ENCODE data around the gene PITPNC1.
"Not testable (repeated sequence)": the region's sequence is repeated elsewhere in the genome, so short reads cannot be mapped to it uniquely, and the experiment has no call there.

The PITPNC1 gene

DNA sequence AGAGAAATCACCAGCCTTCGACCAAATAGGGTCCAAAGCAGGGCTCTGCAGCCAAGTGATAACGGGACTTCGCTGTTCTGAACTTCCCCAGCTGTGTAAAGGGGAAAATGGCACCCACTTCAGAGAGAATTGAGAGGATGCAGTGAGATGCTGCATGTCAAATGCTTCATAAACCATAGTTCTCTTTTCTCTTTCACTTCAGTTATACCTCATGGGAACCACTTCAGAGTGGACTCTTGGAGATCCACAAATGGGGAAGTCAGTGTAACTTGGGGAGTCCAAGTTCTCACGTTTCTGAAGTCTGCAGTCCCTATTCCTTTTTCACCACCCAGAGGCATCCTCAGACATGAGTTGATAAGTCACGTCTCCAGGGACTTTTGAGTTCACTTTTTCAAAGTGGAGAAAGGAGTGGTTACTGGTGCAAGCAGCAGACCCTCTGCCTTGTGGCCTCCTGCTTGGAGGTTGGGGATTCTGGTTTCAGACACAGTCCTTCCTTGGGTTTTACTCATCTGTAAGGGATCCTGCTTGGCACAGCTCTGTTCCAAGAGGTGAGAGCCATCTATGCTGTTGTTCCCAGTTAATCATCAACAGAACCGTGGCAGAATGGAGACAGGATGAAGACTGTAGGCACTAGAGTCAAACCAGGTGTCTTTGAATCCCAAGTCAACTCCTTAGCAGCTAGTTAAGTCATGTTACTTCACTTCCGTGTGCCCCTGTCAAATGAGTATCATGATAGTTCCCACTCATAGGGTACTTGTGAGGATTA is 217.2 kb downstream of the PITPNC1 start:
- DNase-seq, result no peak

DNA sequence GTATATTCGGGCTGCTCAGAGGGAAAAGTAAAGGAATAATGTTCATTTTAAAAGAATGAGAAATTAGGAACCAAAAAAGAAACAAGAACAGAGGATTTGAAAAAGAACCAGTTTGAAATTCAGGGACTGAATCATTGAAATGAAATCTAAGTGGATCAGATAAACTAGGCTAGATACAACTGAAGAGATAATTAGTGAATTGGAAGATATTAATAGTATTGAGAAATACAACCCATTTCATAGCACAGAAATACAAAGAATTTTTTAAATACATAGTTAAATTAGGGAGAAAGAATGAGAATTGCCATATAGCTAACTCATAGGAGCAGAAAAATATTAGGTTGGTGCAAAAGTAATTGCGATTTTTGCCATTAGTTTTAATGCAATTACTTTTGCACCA is 223.3 kb downstream of the PITPNC1 start:
- DNase-seq, result no peak

DNA sequence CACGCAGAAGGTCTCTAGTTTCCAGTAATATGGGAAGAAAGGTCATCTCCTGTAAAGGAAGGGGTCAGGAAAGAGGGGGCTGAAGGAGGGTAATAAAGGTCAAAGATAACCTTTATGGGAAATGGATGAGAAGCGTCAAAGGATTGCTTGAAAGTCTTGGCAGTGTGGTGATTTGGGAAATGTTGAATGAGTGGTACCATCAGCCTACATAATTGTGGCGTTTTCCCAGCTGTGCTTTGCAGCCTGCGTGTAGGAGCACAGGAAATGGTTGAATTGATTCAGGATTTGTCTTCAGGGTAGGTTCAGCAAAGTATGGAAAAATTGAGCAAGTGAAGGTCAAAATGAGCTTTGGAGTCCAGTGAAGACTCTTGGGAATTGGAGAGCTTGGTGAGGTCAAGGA is 224.8 kb downstream of the PITPNC1 start:
- DNase-seq, result no peak

DNA sequence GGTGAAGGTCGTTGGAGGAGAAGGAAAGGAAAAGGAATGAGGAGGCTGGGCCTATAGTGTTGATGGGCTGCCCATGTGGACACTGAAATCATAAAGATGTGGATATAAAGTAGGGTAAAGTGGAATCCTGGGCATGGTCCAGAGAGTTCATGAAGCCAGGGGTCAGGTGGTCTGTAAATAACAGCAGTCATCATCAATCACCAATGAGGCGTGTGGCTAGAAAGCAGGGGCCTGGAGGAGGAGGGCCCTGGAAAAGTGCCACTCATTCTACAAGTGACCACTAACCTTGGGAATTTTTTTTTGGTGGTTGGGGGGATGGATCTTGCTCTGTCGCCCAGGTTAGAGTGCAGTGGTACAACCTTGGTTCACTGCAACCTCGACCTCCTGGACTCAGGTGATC is 225.4 kb downstream of the PITPNC1 start:
- DNase-seq, result no peak

DNA sequence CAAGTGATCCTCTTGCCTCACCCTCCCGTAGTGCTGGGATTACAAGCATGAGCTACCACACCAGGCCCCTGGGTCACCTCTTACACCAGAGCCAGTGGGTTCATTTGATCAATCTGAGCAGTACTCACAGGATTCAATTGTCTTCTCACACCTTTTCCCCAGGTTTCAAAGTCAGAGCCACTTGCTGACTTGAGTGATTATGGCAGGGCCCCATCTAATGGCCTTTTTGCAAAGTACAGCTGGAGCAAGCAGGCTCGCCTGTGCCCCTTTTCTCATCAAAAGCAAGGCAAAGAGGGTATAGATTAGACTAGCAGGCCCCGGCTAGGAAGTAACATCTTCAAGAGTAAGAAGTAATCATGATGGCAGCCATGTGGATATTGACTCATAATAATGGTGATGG is 225.9 kb downstream of the PITPNC1 start:
- DNase-seq, result no peak

DNA sequence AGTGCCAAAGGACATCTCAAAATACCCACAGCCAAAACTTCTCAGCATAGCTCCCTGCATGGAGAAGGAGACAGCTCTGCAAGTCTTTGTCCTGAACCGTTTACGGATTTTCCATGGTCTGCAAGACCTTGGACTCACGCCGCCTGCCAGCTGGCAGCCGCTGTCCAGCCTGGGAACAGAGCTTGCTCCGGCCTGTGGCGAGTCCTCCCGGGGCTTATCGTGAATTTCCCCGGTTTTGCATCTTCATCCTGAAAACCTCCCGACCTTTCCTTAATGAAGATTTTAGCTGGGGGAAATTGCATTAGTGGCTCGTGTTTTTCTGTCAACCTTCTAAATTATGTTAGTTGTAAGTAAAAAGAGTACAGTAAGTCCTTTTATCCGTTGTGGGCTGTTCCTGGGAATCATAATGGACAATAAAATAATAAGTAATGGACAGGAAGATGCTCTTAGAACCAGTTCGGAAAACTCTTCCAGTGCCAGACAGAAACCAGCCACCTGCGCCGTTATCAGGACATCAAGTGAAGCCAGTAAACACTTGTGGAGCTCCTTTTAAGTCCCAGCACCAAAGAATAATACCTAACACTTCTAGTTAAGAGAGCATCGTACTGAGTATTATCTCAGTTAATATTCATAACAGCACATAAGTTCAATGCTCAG is 228.3 kb downstream of the PITPNC1 start:
- no peak for DNase-seq

DNA sequence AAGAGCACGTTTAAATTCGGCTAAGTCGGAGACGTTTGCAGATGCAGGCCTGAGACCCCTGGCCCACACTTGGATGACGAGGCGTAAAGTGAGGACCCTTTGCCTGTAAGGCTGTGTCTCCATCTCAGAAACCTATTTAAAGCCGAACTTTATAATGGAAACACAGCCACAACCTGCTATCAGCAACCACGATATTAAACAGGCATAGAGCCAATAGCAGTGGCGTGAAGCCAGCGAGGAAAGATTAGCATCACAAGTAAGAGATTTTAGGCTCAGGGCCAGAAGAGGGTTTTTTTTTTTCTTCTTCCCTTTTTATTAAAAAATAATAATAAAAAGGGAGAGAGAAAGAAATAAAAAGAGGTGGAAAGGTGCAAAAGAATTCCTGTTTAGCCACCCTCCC is 229.4 kb downstream of the PITPNC1 start:
- DNase-seq, result no peak

DNA sequence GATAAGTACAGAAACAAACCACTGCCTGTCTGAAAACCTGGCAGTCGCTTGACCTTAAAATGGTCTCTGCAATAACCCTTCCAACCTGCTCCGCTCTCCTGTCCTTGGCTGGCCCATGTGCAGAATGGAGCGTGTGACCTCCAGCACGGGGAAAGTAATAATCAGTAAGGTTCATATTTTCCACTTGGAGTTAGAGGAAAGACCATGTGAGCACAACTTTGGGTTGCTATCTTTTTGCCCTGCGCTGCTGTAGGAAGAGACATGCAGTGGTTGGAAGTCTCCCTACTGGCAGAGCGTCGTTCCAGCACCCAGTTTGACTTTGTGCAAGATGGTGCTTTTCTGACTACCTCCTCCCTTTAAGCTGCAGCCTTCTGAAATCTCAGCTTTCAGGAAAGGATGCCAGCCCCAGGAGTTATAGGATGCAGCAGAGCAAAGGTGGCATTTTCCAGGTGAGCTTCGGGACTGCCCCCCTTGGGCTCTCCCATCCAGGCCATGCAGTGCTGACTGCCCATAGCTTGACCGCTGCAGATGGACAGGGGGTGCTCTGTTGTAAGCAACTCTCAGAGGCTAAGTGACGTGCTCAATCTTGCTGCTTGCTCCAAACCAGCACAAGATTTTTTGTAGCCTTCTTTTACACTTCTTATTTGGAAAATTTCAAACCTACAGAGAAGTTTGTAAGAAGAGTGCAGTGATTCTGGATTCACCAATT is 230.0 kb downstream of the PITPNC1 start:
- DNase-seq, result no peak

DNA sequence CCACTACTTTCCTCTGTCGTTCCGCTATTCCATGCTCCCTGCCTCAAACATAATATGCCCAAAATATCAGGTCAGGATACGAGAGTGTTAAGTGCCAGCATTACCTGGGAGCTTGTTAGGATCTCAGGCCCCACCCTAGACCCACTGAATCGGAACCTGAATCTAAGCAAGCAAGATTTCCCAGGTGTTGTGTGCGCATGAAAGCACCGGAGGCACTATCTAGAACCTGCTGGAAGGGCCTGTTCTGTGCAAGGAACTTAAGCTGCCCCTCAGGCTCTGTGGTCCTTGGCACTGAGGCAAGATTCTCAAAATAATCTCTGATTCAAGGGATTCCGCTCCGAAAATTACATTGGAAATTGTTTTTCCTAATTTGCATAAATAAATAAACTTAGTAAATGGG is 233.0 kb downstream of the PITPNC1 start:
- DNase-seq, result no peak

DNA sequence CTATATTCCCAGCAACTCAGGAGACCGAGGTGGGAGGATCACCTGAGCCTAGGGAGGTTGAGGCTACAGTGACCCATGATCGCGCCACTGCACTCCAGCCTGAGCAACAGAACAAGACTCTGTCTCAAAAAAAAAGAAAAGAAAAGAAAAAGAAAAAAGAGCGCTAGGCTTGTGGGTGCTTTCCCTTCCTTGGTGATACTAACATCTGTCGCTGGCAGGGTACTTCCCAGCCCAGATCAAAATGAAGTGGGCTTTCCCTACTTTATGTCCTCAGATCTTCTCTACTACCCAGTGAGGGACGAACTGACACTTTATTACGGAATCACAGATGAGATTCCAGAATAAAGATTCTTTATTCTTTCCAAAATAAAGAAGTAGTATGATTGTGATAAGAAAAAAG is 236.9 kb downstream of the PITPNC1 start:
- no peak for DNase-seq

DNA sequence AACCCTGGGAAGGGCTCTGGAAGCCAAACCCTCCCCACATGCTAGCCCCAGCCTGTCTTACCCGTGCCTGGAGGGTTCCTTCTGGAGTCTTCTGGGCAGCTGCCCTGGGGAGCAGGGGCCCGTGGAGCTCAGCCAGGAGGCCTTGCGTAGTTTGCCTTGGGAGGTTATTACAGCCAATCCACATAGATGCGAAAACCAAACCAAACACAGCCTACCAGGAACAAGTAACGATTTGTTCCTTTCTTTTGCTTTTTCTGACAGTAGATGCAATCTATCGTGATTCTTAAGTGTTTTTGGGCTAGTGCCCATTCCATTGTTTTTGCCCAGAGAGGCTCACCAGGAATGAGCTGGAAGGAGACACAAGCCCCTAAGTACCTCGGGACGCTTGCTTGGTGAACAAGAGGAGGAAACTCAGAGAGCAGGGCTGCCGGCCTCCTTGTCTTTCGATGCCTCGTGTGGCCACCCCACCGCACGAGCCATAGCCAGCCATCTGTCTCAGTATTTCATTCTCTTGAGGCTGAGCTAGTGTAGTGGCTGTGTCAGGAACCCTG is 238.0 kb downstream of the PITPNC1 start:
- DNase-seq, result no peak

DNA sequence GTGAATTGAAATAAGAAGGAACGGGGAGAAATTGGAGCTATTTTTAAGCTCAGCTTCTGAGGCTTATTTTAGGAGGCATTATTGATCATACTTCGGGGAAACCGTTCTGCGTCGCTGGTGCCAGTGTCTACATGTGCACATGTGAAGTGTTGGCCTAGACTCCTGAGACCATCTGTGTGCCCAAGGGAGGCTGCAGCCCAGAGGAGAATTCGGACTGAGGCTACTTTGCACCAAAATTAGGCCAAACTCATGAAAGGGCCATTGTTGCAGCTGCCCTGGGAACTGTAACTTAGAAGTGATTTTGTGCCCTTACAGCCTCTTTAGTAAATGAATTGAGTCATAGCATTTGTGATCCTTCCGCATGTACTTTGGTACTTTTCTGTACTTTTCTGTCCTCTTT is 238.7 kb downstream of the PITPNC1 start:
- no peak for DNase-seq

DNA sequence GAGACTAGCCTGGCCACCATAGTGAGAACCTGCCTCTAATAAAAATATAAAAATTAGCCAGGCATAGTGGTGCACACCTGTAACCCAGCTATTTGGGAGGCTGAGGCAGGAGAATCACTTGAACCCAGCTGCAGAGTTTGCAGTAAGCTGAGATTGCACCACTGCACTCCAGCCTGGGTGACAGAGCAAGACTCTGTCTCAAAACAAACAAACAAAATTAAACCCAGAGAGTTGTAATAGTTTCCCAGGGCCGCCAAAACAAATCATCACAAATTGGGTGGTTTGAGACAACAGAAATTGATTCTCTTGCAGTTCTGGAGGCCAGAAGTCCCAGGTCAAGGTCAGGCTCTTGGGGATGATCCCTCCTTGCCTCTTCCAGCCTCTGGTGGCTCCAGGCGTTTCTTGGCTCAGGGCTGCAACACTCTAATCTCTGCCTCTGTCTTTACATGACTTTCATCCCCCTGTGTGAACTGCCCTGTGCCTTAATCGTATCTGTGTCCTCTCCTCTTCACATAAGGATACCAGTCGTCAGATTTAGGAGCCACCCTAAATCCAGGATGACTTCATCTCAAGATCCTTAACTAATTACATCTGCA is 240.3 kb downstream of the PITPNC1 start:
- no peak for DNase-seq

DNA sequence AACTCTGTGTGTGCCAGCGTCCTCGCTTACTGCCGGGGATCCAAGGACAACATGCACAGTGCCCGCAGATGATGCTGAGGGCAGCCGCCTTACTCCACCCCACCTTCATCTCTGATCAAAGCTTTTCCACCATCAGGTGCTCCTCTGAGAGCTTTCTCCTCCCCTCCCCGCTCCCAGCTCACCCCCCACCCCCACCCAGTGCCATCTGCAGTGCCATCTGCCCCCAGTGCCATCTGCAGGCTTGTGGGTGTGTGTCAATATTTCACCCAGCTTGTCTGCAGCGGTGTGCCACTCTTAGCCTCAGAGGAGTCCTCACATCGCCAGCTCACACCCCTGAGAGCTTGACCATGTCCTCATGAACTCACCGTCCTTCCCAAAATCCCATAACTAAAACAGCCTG is 242.5 kb downstream of the PITPNC1 start:
- DNase-seq, result no peak

DNA sequence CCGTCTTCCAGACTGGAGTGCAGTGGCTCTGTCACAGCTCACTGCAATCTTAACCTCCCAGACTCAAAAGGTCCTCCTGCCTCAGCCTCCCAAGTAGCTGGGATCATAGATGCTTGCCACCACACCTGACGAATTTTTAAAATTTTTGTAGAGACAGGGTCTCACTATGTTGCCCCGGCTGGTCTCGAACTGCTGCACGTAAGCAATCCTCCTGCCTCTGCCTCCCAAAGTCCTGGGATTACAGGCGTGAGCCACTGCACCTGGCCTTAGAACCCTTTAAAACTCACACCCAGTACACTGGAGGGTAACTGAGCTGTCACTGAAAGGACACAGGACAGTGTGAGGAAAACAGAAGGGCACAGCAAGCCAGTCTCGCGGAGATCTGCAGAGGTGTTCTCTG is 243.0 kb downstream of the PITPNC1 start:
- DNase-seq, result no peak

DNA sequence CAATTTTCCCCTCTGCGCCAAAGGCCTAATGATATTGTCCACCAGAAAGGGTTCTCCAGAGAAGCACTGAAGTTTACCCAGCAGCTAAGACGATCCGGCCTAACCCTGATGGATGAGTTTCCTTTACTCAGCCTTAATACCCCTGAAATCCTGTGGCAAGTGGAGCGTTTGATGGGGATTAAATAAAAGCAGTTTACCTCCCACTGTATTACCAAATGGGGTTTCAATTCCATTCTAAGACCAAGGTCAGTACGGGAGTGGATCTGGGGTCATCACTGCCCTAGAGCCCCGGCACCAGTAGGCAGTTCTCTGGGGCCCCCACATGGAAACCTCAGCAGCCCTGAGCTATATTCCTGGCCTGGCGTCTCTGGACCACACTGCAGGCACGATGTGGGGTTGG is 243.6 kb downstream of the PITPNC1 start:
- DNase-seq, result no peak

DNA sequence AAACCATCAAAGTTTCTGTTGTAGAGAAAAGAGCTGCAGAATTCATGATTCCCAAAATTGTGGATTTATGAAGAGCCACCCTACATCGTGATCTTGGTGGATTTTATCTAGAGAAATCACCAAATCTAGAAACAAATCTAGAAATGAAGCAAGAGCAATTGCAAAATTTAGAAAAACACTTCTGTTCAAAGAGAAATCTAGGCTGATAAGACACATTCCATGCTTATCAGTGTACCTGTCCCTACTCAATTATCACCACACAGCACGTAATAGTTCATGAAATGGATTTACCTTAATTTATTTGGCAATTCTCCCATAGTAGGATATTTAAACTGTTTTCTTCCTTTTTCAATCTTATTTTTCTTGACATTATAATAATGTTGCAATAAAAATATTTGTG is 246.7 kb downstream of the PITPNC1 start:
- DNase-seq, result no peak

DNA sequence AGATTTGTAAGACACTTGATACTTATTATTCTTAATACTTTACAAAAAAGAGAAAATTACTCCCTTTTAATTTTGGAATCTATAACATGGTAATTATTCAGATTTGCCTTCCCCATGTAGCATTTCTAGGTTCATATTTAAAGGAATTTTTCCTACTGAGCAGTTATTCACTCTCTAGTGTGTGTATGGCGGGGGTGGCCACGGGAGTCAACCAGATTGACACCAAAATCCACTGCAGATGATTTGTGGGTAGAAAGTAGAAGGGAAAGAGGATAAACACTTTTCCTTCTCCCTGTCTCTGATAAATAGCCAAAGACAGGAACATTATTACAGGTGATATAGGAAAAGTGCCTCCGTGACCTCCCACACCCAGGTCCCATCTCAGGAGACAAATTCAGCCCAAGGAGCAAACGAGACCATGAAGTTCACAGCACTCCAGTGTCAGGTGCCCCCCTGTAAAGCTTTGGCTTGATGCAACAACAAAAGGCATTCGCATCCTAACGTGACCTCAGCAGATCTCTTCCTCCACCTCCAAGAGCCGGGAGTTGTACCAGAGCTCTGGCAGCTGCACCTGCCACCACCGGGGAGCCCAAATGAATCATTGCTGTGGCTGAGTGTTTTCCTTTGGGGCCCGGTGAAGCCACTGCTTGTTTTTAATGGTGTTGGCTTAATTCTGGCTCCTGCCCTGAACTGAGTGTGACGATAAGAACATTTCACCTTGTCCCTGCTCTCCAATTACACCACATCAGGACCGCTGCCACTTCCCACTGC is 248.0 kb downstream of the PITPNC1 start:
- DNase-seq, result no peak

DNA sequence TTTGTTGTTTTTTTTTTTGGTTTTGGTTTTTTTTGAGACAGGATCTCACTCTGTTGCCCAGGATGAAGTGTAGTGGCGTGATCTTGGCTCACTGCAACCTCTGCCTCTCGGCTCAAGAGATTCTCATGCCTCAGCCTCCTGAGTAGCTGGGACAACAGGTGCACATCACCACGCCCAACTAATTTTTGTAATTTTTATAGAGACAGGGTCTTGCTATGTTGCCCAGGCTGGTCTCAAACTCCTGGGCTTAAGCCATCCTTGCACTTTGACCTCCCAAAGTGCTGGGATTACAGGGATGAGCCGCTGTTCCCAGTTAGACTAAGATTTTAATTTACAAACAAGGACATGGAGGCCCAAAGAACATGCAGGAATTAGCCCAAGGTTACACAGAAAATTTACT is 248.9 kb downstream of the PITPNC1 start:
- DNase-seq, result no peak

DNA sequence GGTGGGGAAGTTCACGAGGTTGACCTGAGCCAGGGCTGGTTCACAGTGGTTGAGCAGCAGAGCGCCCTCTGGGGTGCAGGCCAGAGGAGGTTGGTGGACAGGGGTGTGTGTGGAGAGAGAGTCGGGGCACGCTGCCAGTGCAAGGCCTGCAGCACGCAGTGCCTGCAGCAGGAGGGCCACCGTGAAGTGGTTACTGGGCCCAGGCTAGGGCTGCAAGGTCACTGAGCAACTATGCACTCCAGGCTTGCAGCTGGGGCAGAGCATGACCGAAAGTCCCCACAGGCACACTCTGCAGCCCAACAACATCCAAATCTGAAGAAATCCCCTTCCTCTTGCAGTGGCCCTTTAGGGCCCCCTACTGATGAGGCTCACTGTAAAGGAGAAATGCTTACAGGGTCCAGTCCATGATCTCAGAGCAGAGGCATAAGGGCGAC is 251.5 kb downstream of the PITPNC1 start:
- DNase-seq, result no peak

DNA sequence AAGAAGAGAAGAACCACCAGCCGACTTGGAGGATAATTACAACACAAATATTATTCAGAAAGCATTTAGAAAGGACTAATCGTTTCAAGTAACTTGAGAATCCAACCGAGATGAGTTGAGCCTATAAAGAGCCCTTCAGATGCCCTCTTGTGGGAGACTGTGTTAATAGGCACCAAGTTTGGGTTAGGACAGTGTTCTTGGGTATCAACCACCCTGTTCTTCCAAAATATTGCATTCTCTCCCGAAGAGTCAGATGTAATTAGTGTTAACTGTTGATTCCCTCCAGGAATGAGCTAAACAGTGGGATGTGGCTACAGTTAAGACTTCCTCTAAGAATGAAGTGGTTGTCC is 252.9 kb downstream of the PITPNC1 start:
- no peak for DNase-seq

DNA sequence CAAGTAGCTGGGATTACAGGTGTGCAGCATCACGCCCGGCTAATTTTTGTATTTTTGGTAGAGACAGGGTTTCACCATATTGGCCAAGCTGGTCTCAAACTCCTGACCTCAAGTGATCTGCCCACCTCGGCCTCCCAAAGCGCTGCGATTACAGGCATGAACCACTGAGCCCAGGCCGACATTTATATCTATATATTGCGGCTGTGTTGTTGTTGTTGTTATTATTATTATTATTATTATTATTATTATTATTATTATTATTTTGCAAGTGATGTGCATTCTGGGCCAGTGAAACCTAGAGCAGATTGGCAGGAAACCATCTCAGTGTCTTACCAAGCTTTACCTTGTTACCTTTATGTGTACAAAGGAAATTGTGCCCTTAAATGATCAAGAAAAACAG is 253.8 kb downstream of the PITPNC1 start:
- DNase-seq, result not testable (repeated sequence)

DNA sequence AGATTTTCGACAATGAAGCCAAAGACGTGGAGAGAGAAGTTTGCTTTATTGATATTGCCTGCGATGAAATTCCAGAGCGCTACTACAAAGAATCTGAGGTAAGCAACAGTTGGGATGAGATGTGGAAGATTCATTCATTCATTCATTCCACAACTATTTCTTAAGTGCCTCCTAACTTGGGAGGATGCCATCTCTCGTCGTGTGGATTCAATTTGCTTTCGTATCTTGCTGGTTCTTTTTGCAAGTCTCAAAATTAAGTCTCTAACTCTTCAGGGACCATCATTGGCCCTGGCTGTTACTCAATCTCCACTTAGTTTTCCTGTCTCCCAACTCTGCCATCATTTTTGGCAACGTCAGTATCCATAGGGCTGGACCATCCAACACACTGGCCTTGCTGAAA is 255.1 kb downstream of the PITPNC1 start:
- DNase-seq, result no peak

Data from activated CD4-positive, CD25-positive, alpha-beta regulatory T cell treated with anti-CD3 and anti-CD28 coated beads, Interleukin-2, amount 50 U/mL, for 72 hours (primary cell).